Activated CD8-positive, alpha-beta memory T cell treated with anti-CD3 and anti-CD28 coated beads, Interleukin-2, amount 50 U/mL, for 24 hours (primary cell): Measurements from ENCODE around the gene ARPC2.

Source experiments
- DNase-seq: peaks from one replicate; pipeline ENCODE4 v3.0.0-alpha.2; 2020; ENCODE audit errors: extremely low read depth

Gene ARPC2

DNA sequence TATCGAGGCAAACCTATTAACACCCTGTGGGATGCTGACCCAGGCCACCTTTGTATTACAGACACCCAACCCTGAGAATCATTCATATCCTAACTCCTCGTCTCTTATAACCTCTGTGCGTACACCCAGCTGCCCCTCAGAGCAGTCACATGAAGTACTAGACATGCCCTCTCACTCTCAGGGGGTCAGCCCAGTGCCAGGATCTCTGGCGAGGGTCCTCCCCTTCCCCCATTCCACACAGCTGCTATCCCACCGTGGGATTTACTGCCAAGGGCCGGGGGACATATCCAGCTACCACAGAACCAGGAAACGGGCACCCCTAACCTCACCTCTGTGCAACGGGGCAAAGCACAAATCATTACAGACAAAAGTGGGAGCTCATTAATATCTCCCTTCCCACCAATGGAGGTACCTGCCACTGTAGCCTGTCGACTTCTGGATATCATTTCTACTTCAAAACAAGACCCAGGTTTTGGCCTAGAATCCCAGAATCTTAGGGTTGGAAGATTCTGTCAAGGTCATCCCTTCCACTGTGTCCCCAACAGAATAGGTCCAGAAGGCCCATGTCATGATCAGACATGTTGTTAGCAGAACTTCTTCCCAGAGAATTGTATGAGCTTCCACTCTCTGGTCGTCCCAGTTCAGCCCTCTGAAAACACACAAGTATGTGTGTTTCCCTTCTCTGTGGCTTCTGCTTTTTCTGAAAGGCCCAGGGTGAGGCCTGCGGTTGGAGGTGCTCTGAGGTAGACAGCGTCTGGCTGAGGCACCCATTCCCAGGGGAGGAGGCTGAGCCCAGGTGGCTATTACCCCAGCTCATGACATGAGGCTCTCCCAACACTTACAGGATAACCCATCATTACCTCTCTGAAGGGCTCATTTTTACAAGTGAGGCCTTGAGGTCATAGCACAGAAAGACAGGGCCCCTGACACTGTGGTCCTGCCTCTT lies 73.6 kb downstream of the ARPC2 start:
- no peak for DNase-seq

DNA sequence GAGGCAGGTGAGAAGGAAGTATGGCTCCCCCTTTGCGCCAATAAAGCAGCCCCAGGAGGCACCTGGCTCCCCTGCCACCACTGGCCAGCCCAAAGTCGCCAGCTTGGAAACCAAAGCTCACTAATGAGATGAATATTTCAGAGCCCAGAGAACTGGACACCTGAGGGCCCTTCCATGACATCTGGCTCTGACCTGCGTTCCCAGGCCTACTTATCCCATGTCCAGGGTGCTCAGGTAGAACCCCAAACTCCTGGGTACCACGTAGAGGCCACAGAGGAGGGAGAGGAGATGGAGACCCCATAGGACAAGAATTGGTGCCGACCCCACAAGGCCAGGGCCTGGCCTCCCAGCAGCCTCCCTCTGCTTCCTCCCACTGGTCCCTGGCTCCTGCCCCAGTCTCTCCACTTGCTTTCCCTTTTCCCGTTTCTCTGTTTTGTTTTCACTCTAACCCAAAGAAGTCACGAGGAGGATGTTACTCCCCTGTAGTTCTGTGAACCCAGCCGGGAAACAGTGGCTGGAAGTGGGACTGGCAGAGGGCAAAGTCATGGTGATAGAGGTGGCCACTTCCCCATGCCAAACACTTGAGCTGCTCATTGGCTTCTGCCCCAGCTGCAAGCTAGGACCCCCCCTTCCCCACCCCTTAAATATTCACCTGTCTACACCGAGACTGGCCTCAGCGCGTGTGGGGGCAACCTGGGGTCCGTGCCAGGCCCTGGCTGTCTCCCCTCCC lies 74.5 kb downstream of the ARPC2 start:
- DNase-seq: no peak

DNA sequence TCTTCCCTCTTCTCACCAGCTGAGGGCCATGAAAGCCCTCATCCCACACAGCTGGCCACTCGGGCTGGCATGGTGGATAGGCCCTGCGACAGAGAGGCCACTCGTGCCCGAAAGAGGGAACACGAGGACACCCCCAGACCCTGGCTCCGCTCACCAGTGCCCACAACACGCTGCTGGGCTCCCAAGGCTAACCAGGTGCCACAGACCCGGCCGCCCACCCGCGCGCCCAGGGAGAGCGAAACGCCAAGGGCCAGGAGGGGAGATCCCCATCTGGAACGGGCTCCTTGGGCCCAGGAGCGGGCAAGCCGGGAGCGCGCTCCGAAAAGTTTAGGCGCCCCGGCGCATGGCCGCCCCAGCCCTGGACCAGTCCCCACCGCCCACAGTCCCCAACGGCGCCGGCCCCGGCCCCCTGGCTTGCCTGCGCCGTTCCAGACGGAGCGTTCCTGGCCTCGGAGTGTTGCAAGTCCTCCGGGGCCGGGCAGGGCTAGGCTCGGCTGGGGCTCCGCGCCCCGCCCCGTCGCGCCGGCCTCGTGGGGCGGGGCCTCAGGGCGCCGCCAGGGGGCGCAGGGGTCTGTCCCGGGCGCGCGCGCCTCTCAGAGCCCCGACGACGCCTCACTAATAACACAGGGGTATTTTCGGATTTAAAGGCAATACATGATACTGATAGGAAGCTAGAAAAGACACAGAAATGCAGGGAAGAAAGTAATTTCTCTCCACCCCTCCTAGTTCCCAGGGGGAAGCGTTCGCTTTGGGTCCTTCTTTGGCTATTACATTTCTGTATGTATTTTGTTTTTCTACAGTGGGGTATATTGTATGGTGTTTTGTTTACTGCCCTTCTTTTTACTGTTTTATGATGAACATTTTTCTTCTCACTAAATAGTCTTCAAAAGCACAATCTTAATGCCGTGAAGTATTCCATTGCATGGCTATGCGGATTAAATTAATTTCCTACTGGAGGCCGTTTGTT lies 75.3 kb downstream of the ARPC2 start, which contains the start of gene TMBIM1:
TMBIM1 (minus strand) TSS at position 456 of the 967 bp plus-strand sequence. CDS start 10,362 bp downstream, outside the sequence.
- DNase-seq: no peak

DNA sequence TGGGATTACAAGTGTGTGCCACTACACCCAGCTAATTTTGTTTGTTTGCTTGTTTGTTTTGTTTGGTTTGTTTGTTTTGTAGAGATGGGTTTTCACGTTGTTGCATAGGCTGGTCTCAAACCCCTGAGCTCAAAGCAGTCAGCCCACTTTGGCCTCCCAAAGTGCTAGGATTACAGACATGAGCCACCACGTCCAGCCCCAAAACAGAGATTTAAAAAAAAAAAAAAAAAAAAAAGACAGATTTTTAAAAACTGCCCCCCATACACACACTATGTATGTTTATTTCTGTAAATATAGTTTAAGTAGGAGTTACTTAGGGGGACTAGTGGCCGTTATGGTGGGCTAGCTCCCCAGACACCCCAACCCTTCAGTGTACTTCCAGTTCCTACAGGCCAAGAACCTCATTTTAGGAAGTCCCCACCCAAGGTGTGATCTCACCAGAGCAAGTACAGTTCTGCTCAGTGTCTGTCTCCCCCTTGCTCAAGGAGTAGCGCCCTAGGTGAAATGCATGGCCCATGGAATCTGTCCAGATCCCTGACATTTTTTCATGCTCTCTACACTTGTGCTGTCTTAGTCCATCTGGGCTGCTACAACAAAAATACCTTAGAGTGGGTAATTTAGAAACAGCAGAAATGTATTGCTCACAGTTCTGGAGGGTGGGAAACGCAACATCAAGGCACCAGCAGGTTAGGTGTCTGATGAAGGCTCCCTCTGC lies 76.9 kb downstream of the ARPC2 start:
- DNase-seq: no peak

DNA sequence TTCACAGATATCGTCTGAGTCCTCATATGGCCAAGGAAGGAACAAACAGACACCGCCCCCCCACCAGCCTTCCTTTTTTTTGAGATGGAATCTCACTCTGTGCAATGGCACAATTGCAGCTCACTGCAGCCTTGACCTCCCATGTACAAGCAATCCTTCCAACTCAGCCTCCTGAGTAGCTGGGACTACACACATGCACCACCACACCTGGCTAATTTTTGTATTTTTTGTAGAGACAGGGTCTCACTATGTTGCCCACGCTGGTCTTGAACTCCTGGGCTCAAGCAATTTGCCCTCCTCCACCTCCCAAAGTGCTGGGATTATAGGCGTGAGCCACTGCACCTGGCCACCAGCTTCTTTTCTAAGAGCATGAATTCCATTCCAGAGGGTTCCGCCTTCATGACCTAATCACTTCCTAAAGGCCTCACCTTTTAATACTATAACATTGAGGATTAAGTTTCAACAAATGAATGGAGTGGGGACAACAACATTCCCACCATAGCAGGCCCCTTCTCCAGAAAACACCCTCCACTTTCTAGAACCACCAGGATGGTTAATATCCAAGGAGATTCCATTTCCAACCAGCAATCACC lies 77.5 kb downstream of the ARPC2 start:
- DNase-seq: no peak

DNA sequence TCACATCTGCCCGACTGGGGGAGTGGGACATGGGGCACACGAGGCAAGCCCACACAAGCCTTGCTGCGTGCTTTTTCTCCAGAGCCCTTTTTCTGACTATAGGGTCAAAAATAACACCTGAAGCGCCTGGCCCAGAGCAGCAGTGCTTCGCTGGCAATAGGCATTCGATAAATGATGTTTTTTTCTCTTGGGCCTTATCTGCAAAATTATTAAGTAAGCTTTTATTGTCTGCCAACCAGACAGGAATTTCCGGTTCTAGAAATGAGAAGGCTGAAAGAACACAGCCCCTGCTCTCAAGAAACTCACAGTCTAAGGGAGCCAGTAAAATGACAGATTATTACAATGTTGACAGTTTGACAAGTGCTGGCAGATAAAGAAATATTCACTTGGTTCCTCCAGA lies 78.0 kb downstream of the ARPC2 start:
- DNase-seq: no peak

DNA sequence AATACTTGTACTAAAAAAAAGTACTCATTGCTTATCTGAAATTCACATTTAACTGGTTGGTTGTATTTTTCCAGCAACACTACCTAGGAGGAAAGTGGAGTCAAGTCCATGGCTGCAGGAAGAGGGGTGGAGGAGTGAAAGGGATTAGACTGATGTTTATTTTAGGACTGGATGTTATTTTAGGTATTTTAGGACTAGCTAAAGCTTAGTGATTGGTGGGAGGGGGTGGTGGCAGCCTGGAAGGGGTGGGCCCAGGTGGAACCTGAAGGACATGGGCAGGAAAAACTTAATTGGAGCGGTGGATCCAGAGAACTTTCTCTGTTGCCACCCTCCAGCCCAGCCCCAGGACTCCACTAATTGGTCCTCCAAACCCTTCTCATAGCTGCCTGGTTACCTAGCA lies 79.2 kb downstream of the ARPC2 start:
- no peak for DNase-seq

DNA sequence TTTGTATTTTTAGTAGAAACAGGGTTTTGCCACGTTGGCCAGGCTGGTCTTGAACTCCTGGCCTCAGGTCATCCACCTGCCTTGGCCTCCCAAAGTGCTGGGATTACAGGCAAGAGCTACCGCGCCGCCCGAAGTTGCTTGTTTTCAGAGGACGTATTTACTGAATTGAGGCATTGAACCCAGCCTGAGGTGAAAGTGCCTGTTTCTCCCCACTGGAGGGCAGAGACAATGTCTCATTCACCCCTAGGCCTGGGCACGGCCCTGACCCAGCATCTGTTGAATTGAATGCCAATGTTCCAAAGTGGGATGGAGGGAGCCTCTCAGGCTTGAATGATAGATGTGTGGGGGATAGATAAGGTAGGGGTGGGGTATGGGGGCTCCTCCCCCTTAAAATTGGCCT lies 79.9 kb downstream of the ARPC2 start:
- DNase-seq: no peak

DNA sequence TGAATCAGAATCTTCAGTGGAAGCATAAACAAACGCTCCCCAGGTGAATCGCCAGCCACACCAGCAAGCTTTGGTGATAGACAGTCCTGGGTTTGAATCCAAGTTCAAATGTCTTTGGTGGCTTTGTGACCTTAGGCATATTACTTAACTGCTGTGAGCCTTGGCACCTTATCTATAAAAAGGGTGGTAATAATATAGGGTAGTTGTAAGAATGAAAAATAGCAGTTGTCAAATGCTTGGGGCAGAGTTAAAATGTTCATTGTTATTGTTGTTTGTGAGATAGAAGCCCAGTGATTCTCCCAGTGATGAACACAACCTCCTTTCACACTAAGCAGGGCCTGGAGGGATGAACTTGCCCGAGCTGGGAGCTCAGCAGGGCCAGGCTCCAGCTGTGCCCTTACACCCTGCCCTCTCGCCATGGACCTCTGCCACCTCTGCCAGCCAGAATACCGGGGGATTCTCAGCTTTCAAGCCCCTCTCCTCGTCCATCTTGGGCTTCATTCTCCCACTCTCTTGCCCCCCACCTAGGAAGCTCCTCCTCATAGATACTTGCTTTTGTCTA lies 81.4 kb downstream of the ARPC2 start:
- DNase-seq: no peak

DNA sequence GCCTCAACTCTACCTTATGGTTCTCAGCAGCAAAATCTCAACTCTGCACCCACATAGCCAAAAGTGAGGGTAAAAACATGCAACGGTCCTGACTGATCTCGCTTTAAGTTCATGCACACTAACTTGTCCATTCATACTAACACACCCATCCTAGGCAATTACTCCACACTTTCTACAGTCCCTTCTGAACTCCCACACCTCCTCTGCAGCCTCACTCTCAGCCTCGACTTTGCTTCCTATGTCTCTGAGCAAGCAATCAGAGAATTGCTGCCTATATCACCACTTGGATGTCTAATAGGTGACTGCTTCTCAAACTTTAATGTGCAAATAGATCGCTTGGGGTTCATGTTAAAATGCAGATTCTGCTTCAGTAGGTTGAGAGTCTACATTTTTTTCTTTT lies 83.2 kb downstream of the ARPC2 start:
- DNase-seq: no peak

DNA sequence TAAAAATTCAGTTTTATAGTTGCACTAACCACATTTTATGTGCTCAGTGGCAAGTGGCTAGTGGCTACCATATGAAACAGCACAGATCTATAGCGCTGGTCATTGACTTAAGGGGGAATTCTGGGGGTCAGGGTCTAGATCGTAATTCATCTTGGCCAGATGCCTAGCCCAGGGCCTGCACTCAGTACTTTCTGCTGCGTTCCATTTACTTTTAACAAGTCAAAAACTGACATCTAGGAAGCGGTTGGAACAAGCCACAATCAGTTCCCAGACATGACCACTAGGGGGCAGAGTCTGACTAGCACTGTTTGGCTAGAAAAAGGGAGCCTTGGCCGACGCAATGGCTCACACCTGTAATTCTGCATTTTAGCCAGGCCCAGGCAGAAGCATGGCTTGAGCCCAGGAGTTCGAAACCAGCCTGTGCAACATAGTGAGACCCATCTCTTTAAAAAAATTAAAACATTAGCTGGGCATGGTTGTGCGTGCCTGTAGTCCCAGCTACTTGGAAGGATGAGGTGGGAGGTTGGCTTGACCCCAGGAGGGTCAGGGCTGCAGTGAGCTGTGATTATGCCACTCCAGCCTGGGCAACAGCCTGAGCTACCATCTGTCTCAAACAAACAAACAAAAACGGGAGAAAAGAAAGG lies 84.3 kb downstream of the ARPC2 start:
- DNase-seq: peak; percentile 81
